ENCODE measurements around the gene ANKRD13A.
A peak's percentile ranks its signal among the peaks of the same experiment; 100 is the strongest.
"Not testable (repeated sequence)": the region's sequence is repeated elsewhere in the genome, so short reads cannot be mapped to it uniquely, and the experiment has no call there.

Gene ANKRD13A

GRCh38 chr12:109986236-109986635 lies 13.0 kb upstream of the ANKRD13A start:
- DNase-seq, result not testable (repeated sequence)

- DNase-seq, result no peak
These were observed 11.6 kb upstream of the ANKRD13A start for GRCh38 chr12:109987615-109988014.

- no peak for DNase-seq
These were observed 11.0 kb upstream of the ANKRD13A start for GRCh38 chr12:109988274-109988673.

GRCh38 chr12:109988903-109989302 lies 10.3 kb upstream of the ANKRD13A start:
- DNase-seq, result no peak

GRCh38 chr12:109989380-109989779 lies 9.8 kb upstream of the ANKRD13A start:
- no peak for DNase-seq

GRCh38 chr12:109991586-109991985 lies 7.6 kb upstream of the ANKRD13A start:
- no peak for DNase-seq

GRCh38 chr12:109993091-109993490 lies 6.1 kb upstream of the ANKRD13A start:
- no peak for DNase-seq

- DNase-seq, result no peak
These were observed 4.6 kb upstream of the ANKRD13A start for GRCh38 chr12:109994401-109995175.

GRCh38 chr12:109995361-109995685 lies 3.9 kb upstream of the ANKRD13A start:
- DNase-seq, result no peak

GRCh38 chr12:109995686-109996482 lies 3.3 kb upstream of the ANKRD13A start, which contains the start of gene GIT2:
Gene GIT2, minus strand, starts transcription at chr12:109996368. Its CDS starts 144 bp downstream, at chr12:109996224.
- peak; percentile 84 for DNase-seq

- no peak for DNase-seq
These were observed 2.8 kb upstream of the ANKRD13A start for GRCh38 chr12:109996483-109996853.

- DNase-seq, result no peak
These were observed 1.8 kb upstream of the ANKRD13A start for GRCh38 chr12:109997393-109997792.

- no peak for DNase-seq
These were observed 858 bp upstream of the ANKRD13A start for GRCh38 chr12:109998241-109998903.

GRCh38 chr12:109999649-109999971 lies 380 bp downstream of the ANKRD13A start:
- no peak for DNase-seq

GRCh38 chr12:109999983-110000505 lies 814 bp downstream of the ANKRD13A start:
- no peak for DNase-seq

- DNase-seq, result no peak
These were observed 2.4 kb downstream of the ANKRD13A start for GRCh38 chr12:110001596-110001995.

- DNase-seq, result no peak
These were observed 3.7 kb downstream of the ANKRD13A start for GRCh38 chr12:110002676-110003515.

GRCh38 chr12:110004598-110004997 lies 5.4 kb downstream of the ANKRD13A start:
- DNase-seq, result no peak

GRCh38 chr12:110005319-110005973 lies 6.2 kb downstream of the ANKRD13A start:
- no peak for DNase-seq

- DNase-seq, result no peak
These were observed 6.9 kb downstream of the ANKRD13A start for GRCh38 chr12:110006115-110006514.

GRCh38 chr12:110007881-110008280 lies 8.7 kb downstream of the ANKRD13A start:
- DNase-seq, result no peak
